Fibroblast of lung (primary cell): ENCODE data around the gene TGFB2. TPM values are rescaled to one million over a fixed set of nuclear protein-coding genes. Genes with fewer than 3 reads are reported as not detected.
A peak's percentile ranks its signal among the peaks of the same experiment; 100 is the strongest.

Source experiments
- DNase-seq, 2 donors: peaks; one replicate each; pipeline versions ENCODE4 v3.0.0 to v3.0.0-alpha.2; 2010; ENCODE audit warnings: low read depth in 2 of 2
- H2AFZ ChIP-seq: 2 replicates; pipeline ENCODE4 v1.5.1; 2012; ENCODE audit warnings: low read length, control low read depth, inconsistent platforms
- H3K27ac ChIP-seq: 2 replicates; pipeline ENCODE4 v1.5.1; 2011; ENCODE audit warnings: low read length, control low read depth; ENCODE audit not compliant: insufficient read depth
- H3K27me3 ChIP-seq: 2 replicates; pipeline ENCODE4 v1.5.1; 2011; ENCODE audit warnings: mild to moderate bottlenecking, low read length; ENCODE audit not compliant: control insufficient read depth, insufficient read depth
- H3K36me3 ChIP-seq: 2 replicates; pipeline ENCODE4 v1.5.1; 2011; ENCODE audit warnings: low read length; ENCODE audit not compliant: control insufficient read depth, insufficient read depth
- H3K4me1 ChIP-seq: 2 replicates; pipeline ENCODE4 v1.5.1; 2011; ENCODE audit warnings: low read length; ENCODE audit not compliant: control insufficient read depth, insufficient read depth; ENCODE audit errors: extremely low read depth
- H3K4me2 ChIP-seq: 2 replicates; pipeline ENCODE4 v1.5.1; 2011; ENCODE audit warnings: low read length, control low read depth; ENCODE audit not compliant: insufficient read depth; ENCODE audit errors: extremely low read depth
- H3K4me3 ChIP-seq, 4 experiments: fragments of 200-600 bp in 1 of 4; sonication (generic) in 1 of 4; replicated peaks in 1 of 4; 2 replicates each; pipeline ENCODE4 v1.5.1; 2011 to 2016; ENCODE audit warnings: low read length in 4 of 4, low read depth in 3 of 4, mild to moderate bottlenecking in 3 of 4, control low read depth in 2 of 4, inconsistent platforms in 1 of 4, mixed read lengths in 1 of 4; ENCODE audit not compliant: insufficient read depth in 1 of 4; ENCODE audit errors: control extremely low read depth in 1 of 4
- H3K79me2 ChIP-seq: 2 replicates; pipeline ENCODE4 v1.5.1; 2012; ENCODE audit warnings: mild to moderate bottlenecking, low read length, inconsistent platforms; ENCODE audit not compliant: control insufficient read depth, insufficient read depth
- H3K9ac ChIP-seq: 2 replicates; pipeline ENCODE4 v1.5.1; 2011; ENCODE audit warnings: mild to moderate bottlenecking, low read length, control low read depth; ENCODE audit not compliant: insufficient read depth
- H3K9me3 ChIP-seq: 2 replicates; pipeline ENCODE4 v1.5.1; 2012; ENCODE audit warnings: low read depth, low read length; ENCODE audit not compliant: control insufficient read depth, insufficient read depth
- H4K20me1 ChIP-seq: 2 replicates; pipeline ENCODE4 v1.5.1; 2011; ENCODE audit warnings: low read length; ENCODE audit not compliant: control insufficient read depth, insufficient read depth; ENCODE audit errors: extremely low read depth
- EZH2 ChIP-seq: IDR thresholded peaks from 2 replicates; pipeline ENCODE4 v1.5.1; 2012; ENCODE audit warnings: low read length, control low read depth, mild to moderate bottlenecking; ENCODE audit errors: missing control alignments
- polyA plus RNA-seq, 2 donors: library from polyadenylated mRNA; depleted of rRNA in 1 of 2; stranded (reverse) in 1 of 2; unstranded in 1 of 2; fragments of >200 nt; gene quantifications; 2 replicates each; pipeline ENCODE4 v1.2.1, GENCODE V29; 2011 to 2012; ENCODE audit warnings: missing spikeins in 1 of 2
- total RNA-seq: library from RNA; depleted of rRNA; stranded (reverse); fragments of >200 nt; gene quantifications from 2 replicates; pipeline ENCODE4 v1.2.1, GENCODE V29; 2014
- TF ChIP-seq, protein P1 (sequence below), 2 donors: IDR thresholded peaks in 1 of 2; conservative IDR thresholded peaks in 1 of 2; 1 replicate in 1 of 2; 2 replicates in 1 of 2; pipeline ENCODE4 v1.5.1; 2011 to 2012; ENCODE audit warnings: low read length in 2 of 2, control low read depth in 1 of 2, inconsistent platforms in 1 of 2, low read depth in 1 of 2, mild to moderate bottlenecking in 1 of 2

TGFB2 gene
- total and polyA plus RNA-seq, 2 donors (not counting 1 experiment from before 2014, with no cell fraction given) = 13.9 to 29.1 TPM

DNA sequence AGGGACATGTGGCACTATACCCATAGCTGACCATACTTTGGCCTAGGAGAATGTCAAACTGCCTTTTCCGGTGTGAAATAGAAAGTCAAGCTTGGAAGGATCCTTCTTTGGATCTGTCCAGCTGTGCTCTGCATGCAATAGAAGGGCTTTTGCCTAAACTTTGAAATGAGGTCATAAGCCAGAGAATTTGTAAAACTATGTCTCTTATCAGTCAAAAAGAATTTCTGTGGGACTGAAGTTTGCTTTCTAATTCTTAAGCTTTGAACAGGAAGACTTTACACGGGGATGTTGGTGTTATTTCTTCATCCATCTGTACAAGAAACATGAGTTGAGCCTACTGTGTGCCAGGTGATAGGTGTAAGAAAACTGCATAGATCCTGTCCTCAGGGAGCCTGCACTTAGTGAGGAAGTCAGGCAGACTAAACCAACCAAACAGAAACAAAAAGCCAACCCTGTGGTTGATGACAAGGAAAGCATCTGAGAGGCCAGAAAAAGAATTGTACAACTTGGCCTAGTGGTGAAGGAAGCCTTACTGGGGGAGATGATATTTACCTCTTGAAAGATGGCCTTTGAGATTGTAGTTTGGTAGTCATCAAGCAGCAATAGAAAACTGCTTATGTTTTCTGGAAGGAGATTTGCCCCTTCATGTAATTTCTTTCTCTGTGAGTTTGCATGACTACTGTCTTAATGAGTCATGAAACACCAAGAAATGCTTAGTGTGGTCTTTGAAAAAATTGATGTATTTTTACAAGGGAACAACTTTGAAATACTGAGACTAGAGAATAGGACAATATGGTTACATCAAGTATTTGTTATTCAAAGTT, 24.8 kb downstream of the TGFB2 start:
- Histone ChIP-seq H3K36me3 (no peaks in the 10 kb centered on the region), H3K9me3 (no peaks in the 10 kb centered on the region), H3K9ac (peak overlapping the region; percentile 5), H3K4me2 (peak overlapping the region; percentile 54), H2AFZ (no peak overlapping the region), H3K27me3 (no peaks in the 10 kb centered on the region), H3K27ac (peak overlapping the region; percentile 79), H3K79me2 (no peaks in the 10 kb centered on the region), H3K4me3 (no peak overlapping the region), H3K4me1 (peaks cover 32% of the 10 kb centered on the region), H4K20me1 (no peaks in the 10 kb centered on the region)
- DNase-seq = peak; percentile 65 to 90
- TF ChIP-seq, protein P1, sequence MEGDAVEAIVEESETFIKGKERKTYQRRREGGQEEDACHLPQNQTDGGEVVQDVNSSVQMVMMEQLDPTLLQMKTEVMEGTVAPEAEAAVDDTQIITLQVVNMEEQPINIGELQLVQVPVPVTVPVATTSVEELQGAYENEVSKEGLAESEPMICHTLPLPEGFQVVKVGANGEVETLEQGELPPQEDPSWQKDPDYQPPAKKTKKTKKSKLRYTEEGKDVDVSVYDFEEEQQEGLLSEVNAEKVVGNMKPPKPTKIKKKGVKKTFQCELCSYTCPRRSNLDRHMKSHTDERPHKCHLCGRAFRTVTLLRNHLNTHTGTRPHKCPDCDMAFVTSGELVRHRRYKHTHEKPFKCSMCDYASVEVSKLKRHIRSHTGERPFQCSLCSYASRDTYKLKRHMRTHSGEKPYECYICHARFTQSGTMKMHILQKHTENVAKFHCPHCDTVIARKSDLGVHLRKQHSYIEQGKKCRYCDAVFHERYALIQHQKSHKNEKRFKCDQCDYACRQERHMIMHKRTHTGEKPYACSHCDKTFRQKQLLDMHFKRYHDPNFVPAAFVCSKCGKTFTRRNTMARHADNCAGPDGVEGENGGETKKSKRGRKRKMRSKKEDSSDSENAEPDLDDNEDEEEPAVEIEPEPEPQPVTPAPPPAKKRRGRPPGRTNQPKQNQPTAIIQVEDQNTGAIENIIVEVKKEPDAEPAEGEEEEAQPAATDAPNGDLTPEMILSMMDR (conservative IDR thresholded peaks at IDR 0.05 in 1 of 2, IDR thresholded peaks at IDR 0.05 in 1 of 2; ENCODE audit: low read depth in 1 of 2, low read length in 2 of 2) = no peak
- no peak for TF ChIP-seq EZH2

DNA sequence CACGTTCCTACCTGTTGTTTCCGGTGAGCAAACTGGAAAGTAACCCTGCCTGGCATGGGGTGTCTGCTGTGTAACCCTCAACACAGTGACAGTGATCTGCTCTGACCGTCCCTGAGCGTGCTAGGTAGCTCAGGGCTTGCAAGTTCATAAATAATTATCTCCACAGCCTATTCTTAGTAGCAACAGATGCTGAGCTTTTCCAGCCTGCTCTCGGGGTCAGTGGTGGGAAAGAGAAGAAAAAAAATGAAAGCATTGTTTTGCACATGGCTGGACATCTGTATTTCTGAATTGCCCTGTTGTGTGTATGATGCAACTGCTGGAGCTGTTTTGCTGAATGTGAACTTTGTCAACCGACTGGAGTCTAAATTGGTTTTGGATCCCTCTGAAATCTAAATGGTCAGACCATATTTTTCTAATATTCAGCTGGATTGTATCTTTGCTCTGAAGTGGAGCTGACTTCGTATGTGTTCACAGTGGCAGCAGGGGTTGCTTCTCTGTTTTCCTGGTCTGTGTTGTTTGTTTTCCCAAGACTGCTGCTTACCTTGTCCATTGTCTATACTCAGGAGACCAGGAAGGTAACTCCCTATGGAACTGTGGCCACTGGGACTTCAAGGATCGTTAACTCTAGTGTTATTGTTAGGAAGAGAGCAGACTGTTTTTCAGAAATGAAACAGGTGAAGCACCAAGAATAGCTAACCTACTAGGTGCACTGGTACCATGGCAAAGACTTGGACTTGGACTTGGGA, 27.0 kb downstream of the TGFB2 start:
- TF ChIP-seq, protein P1 (conservative IDR thresholded peaks at IDR 0.05 in 1 of 2, IDR thresholded peaks at IDR 0.05 in 1 of 2; ENCODE audit: low read depth in 1 of 2, low read length in 2 of 2) = no peak
- no peak for TF ChIP-seq EZH2
- H3K9ac ChIP-seq = no peak overlapping the region
- no peaks in the 10 kb centered on the region for H3K9me3 ChIP-seq
- no peak overlapping the region for H3K27ac ChIP-seq
- no peak overlapping the region for H3K4me2 ChIP-seq
- peak; percentile 70 to 87 for DNase-seq
- no peaks in the 10 kb centered on the region for H3K36me3 ChIP-seq
- no peak overlapping the region for H2AFZ ChIP-seq
- no peak overlapping the region for H3K4me3 ChIP-seq
- H3K27me3 ChIP-seq = no peaks in the 10 kb centered on the region
- H4K20me1 ChIP-seq = no peaks in the 10 kb centered on the region
- peaks cover 32% of the 10 kb centered on the region for H3K4me1 ChIP-seq
- no peaks in the 10 kb centered on the region for H3K79me2 ChIP-seq
